Panc1 (cell line): ENCODE measurements around the gene VPS11. TPM values are rescaled to one million over a fixed set of nuclear protein-coding genes. Genes with fewer than 3 reads are reported as not detected.

Experiments used
- ATAC-seq: fragments of 200-7000 bp; cut with Tn5 transposase; 2 replicates; pipeline ENCODE4 v1.9.1; 2020; ENCODE audit warnings: mild to moderate bottlenecking, moderate library complexity
- BruUV-seq: library from RNA; stranded (reverse); fragments of 400-500 nt; replicated peaks from 2 replicates; lab custom pipeline; 2021; lab: Mats Ljungman, UMichigan
- CTCF ChIA-PET: fragments of 300-600 bp; sonication (Branson Sonifier 250); formaldehyde crosslinking; loops from one replicate; lab custom pipeline; 2022; ENCODE audit warnings: antibody characterized with exemption; lab: Charles Lee
- POLR2A ChIA-PET: fragments of 300-600 bp; sonication (Branson Sonifier 250); formaldehyde crosslinking; loops from one replicate; lab custom pipeline; 2022; ENCODE audit warnings: antibody characterized with exemption; lab: Charles Lee
- DNase-seq: peaks from one replicate; pipeline ENCODE4 v3.0.0-alpha.2; 2010; ENCODE audit warnings: low read depth, low spot score
- H3K27ac ChIP-seq: 2 replicates; pipeline ENCODE4 v1.5.1; 2011; ENCODE audit warnings: mild to moderate bottlenecking, low read length, inconsistent platforms
- H3K27me3 ChIP-seq: fragments of 200-500 bp; sonication (Bioruptor generic); 2 replicates; pipeline ENCODE4 v1.6.0; 2014; ENCODE audit warnings: low read length, inconsistent platforms; ENCODE audit not compliant: control insufficient read depth, insufficient read depth
- H3K36me3 ChIP-seq: fragments of 200-500 bp; sonication (Bioruptor generic); 2 replicates; pipeline ENCODE4 v1.5.1; 2014; ENCODE audit warnings: inconsistent platforms, mild to moderate bottlenecking, low read length, moderate library complexity; ENCODE audit not compliant: control insufficient read depth, insufficient read depth
- H3K4me1 ChIP-seq: 2 replicates; pipeline ENCODE4 v1.5.1; 2011; ENCODE audit warnings: inconsistent platforms, mild to moderate bottlenecking, low read length, moderate library complexity; ENCODE audit not compliant: control insufficient read depth, insufficient read depth
- H3K4me3 ChIP-seq, 2 experiments: 2 replicates each; pipeline ENCODE4 v1.5.1; 2011 to 2012; ENCODE audit warnings: low read depth in 2 of 2, low read length in 2 of 2, mild to moderate bottlenecking in 2 of 2, inconsistent platforms in 1 of 2, moderate library complexity in 1 of 2
- H3K9me3 ChIP-seq: fragments of 200-500 bp; sonication (Bioruptor generic); 2 replicates; pipeline ENCODE4 v1.5.1; 2014; ENCODE audit warnings: low read depth, mild to moderate bottlenecking, inconsistent platforms, low read length, moderate library complexity; ENCODE audit not compliant: control insufficient read depth, insufficient read depth
- CTCF ChIP-seq: fragments of 450-650 bp; IDR thresholded peaks from 2 replicates; pipeline ENCODE4 v1.5.1; 2017; ENCODE audit warnings: mild to moderate bottlenecking
- POLR2AphosphoS5 ChIP-seq: IDR thresholded peaks from 2 replicates; pipeline ENCODE4 v1.6.1; 2012; ENCODE audit warnings: mild to moderate bottlenecking, low read depth, low read length, moderate library complexity
- REST ChIP-seq, 2 experiments: IDR thresholded peaks; 2 replicates each; pipeline ENCODE4 v1.6.1; 2011 to 2012; ENCODE audit warnings: low read depth in 2 of 2, control low read depth in 1 of 2, low read length in 1 of 2, mild to moderate bottlenecking in 1 of 2, moderate library complexity in 1 of 2; ENCODE audit not compliant: insufficient read depth in 1 of 2
- SIN3A ChIP-seq: IDR thresholded peaks from 2 replicates; pipeline ENCODE4 v1.6.1; 2012; ENCODE audit warnings: low read depth, mild to moderate bottlenecking, low read length, moderate library complexity, borderline replicate concordance; ENCODE audit not compliant: insufficient read depth
- TCF7L2 ChIP-seq: IDR thresholded peaks from 2 replicates; pipeline ENCODE4 v1.6.1; 2011; ENCODE audit warnings: mild to moderate bottlenecking, low read depth, low read length, inconsistent platforms
- in situ Hi-C: cut with HindIII; loops from 2 replicates; pipeline ENCODE4 v1.10.0; 2016; ENCODE audit warnings: low sequenced_read_pairs, low pct_unique_long_range_greater_than_20kb
- intact Hi-C: fragments of 100-400 bp; cut with micrococcal nuclease; formaldehyde crosslinking; loops from one replicate; pipeline ENCODE4 v1.10.0; 2022; ENCODE audit not compliant: unreplicated experiment
- total RNA-seq: library from RNA; stranded (reverse); gene quantifications from one replicate; pipeline ENCODE4 v1.2.1, GENCODE V29; 2021; ENCODE audit not compliant: unreplicated experiment

VPS11 gene
- total RNA-seq, 1 experiment from 2014 or later, result 28.2 TPM

- POLR2A ChIA-PET, result interaction anchor here (0.6 to 0.7 kb wide), 2 partner anchors 9 to 116 kb away, joined by 3 read pairs; no protein-coding TSS in a partner anchor
- Histone ChIP-seq H3K36me3 (peaks cover 12% of the 10 kb centered on the region), H3K9me3 (no peaks in the 10 kb centered on the region), H3K27me3 (no peaks in the 10 kb centered on the region), H3K4me3 (peak overlapping the region; percentile 81 to 94), H3K4me1 (peaks cover 18% of the 10 kb centered on the region), H3K27ac (peak overlapping the region; percentile 84)
- in situ Hi-C loops, result no loop called here
- no peak; the same call in 1 of the 2 replicates for ATAC-seq
- intact Hi-C loops, result no loop called here
- CTCF ChIA-PET, result no interaction called here
- DNase-seq, result no peak
- TF ChIP-seq REST (IDR thresholded peaks at IDR 0.05; ENCODE audit: insufficient read depth in 1 of 2, low read depth in 2 of 2, low read length in 1 of 2), result no peak
- no peak for TF ChIP-seq TCF7L2
- TF ChIP-seq POLR2AphosphoS5, result peak; percentile 59; the same call in 1 of the 2 replicates
- TF ChIP-seq SIN3A, result peak; percentile 11; the same call in 1 of the 2 replicates
- no peak for TF ChIP-seq CTCF
- TSS peak; percentile 87 for BruUV-seq
Measured at GRCh38 chr11:119093942-119094815, 26.6 kb downstream of the VPS11 start.

- H3K4me3 ChIP-seq, result peak overlapping the region; percentile 81 to 94
- ATAC-seq, result peak; percentile 75
- peaks cover 18% of the 10 kb centered on the region for H3K4me1 ChIP-seq
- TF ChIP-seq CTCF, result peak; percentile 92
- no peak for TF ChIP-seq REST (IDR thresholded peaks at IDR 0.05; ENCODE audit: insufficient read depth in 1 of 2, low read depth in 2 of 2, low read length in 1 of 2)
- TF ChIP-seq TCF7L2, result no peak
- TF ChIP-seq POLR2AphosphoS5, result no peak
- TF ChIP-seq SIN3A, result 0 out of 2 replicates have a peak, but pooled peaks have one; percentile 13
- in situ Hi-C loops, result no loop called here
- no peak for DNase-seq
- H3K27ac ChIP-seq, result peak overlapping the region; percentile 88
- intact Hi-C loops, result no loop called here
- POLR2A ChIA-PET, result interaction anchor here (0.6 kb wide), 1 partner anchor 116 kb away, joined by 3 read pairs; no protein-coding TSS in a partner anchor
- BruUV-seq, result no TSS peak
- H3K36me3 ChIP-seq, result peaks cover 12% of the 10 kb centered on the region
- no peaks in the 10 kb centered on the region for H3K27me3 ChIP-seq
- CTCF ChIA-PET, result interaction anchor here (0.7 kb wide), 1 partner anchor 223 kb away, joined by 4 read pairs; no protein-coding TSS in a partner anchor
- no peaks in the 10 kb centered on the region for H3K9me3 ChIP-seq
Measured at GRCh38 chr11:119094816-119095065, 27.1 kb downstream of the VPS11 start.
